Right cardiac atrium (tissue), 5 donors: ENCODE results near the gene NDST1. TPM values are rescaled to one million over a fixed set of nuclear protein-coding genes. Genes with fewer than 3 reads are reported as not detected.
"Not testable (repeated sequence)": the region's sequence is repeated elsewhere in the genome, so short reads cannot be mapped to it uniquely, and the experiment has no call there.

Source experiments
- ATAC-seq, 2 donors: fragments of 200-7000 bp; cut with Tn5 transposase; one replicate each; pipeline versions ENCODE4 v1.8.0 to v1.9.1; 2020; ENCODE audit warnings: moderate library complexity in 2 of 2, mild to moderate bottlenecking in 1 of 2
- DNase-seq, 3 donors: peaks; one replicate each; pipeline ENCODE4 v3.0.0-alpha.2; 2020
- H3K27ac ChIP-seq: one replicate; pipeline ENCODE4 v1.5.1; 2013; ENCODE audit warnings: mild to moderate bottlenecking, low read length, control low read depth, moderate library complexity
- H3K27me3 ChIP-seq: one replicate; pipeline ENCODE4 v1.6.1; 2013; ENCODE audit not compliant: control insufficient read depth, insufficient read depth
- H3K4me1 ChIP-seq: one replicate; pipeline ENCODE4 v1.6.1; 2013; ENCODE audit warnings: low read length; ENCODE audit not compliant: control insufficient read depth, insufficient read depth
- H3K4me3 ChIP-seq: one replicate; pipeline ENCODE4 v1.5.1; 2013; ENCODE audit warnings: low read length, control low read depth
- H3K9me3 ChIP-seq: one replicate; pipeline ENCODE4 v1.6.1; 2013; ENCODE audit warnings: low read length; ENCODE audit not compliant: control insufficient read depth
- WGBS: extraction: QIAGEN DNeasy Blood & Tissue Kit; methylation state at CpG from one replicate; pipeline ENCODE4 v1.1.7; 2013; 5-methylcytosine and 5-hydroxymethylcytosine counted together
- intact Hi-C, 4 donors: fragments of 100-400 bp; cut with DNase I; formaldehyde crosslinking; loops; one replicate each; pipeline versions ENCODE4 v1.11.0 to v1.14.0; 2022 to 2023
- polyA plus RNA-seq: library from polyadenylated mRNA; stranded (reverse); fragments of 200-250 nt; gene quantifications from one replicate; pipeline ENCODE4 v1.2.3, GENCODE V29; 2013
- total RNA-seq, 4 donors: library from RNA; stranded (reverse); fragmentation: NEBNext Ultra II Directional; extraction: Animal tissue kit (Norgen Biotek cat#: 25700); gene quantifications; one replicate each; pipeline ENCODE4 v1.2.1, GENCODE V29; 2021
- donor health status: healthy with polysubstance abuse.
- donor health status: DM: no; HTN: yes; CAD: no.
- donor health status: DM: no; HTN: no; CAD: no.
- donor health status: DM: no; HTN: yes; CAD: no; lungs with severe emphysema.
- donor health status: DM: yes; HTN: yes; CAD: no.

NDST1 gene
- total and polyA plus RNA-seq, 5 donors: 45.9 to 67.8 (median 54.9) TPM

GRCh38 chr5:150518712-150519559, 11.0 kb downstream of the NDST1 start:
- intact Hi-C loops, H3K4me3 ChIP-seq, H3K9me3 ChIP-seq, H3K27me3 ChIP-seq, ATAC-seq, DNase-seq, H3K27ac ChIP-seq: not testable (repeated sequence)
- 79% methylated on average over 14 of the region's 14 CpGs for WGBS
- peaks cover 46% of the 10 kb centered on the region for H3K4me1 ChIP-seq

- DNase-seq: no peak
- Histone ChIP-seq H3K4me1 (peaks cover 46% of the 10 kb centered on the region), H3K9me3 (no peaks in the 10 kb centered on the region), H3K27ac (peak overlapping the region; percentile 1), H3K4me3 (no peak overlapping the region), H3K27me3 (no peaks in the 10 kb centered on the region)
- ATAC-seq: no peak
- 69% methylated on average over 10 of the region's 10 CpGs for WGBS
- intact Hi-C loops: no loop called here
Measured at GRCh38 chr5:150519560-150519945, 11.6 kb downstream of the NDST1 start.

- H3K4me3 ChIP-seq: no peak overlapping the region
- intact Hi-C loops: loop anchor here (5.0 kb wide), 2 partner anchors 33 to 58 kb away; no protein-coding TSS in a partner anchor
- H3K27ac ChIP-seq: peak overlapping the region; percentile 1
- no peaks in the 10 kb centered on the region for H3K27me3 ChIP-seq
- H3K9me3 ChIP-seq: no peaks in the 10 kb centered on the region
- no peak for DNase-seq
- ATAC-seq: no peak
- H3K4me1 ChIP-seq: peaks cover 44% of the 10 kb centered on the region
- 88% methylated on average over 4 of the region's 4 CpGs for WGBS
Measured at GRCh38 chr5:150519978-150520377, 12.0 kb downstream of the NDST1 start.

- 73% methylated on average over 38 of the region's 38 CpGs for WGBS
- intact Hi-C loops: loop anchor here (5.0 kb wide), 2 partner anchors 34 to 59 kb away; no protein-coding TSS in a partner anchor
- peaks cover 40% of the 10 kb centered on the region for H3K4me1 ChIP-seq
- H3K27me3 ChIP-seq: no peaks in the 10 kb centered on the region
- no peak overlapping the region for H3K27ac ChIP-seq
- no peak overlapping the region for H3K4me3 ChIP-seq
- H3K9me3 ChIP-seq: no peaks in the 10 kb centered on the region
- DNase-seq (no peak), ATAC-seq (no peak)
Measured at GRCh38 chr5:150520747-150521521, 13.0 kb downstream of the NDST1 start.

GRCh38 chr5:150521522-150521817, 13.5 kb downstream of the NDST1 start:
- H3K9me3 ChIP-seq: no peaks in the 10 kb centered on the region
- no peak for DNase-seq

GRCh38 chr5:150521939-150522503, 14.1 kb downstream of the NDST1 start:
- 85% methylated on average over 11 of the region's 11 CpGs for WGBS
- H3K27me3 ChIP-seq: no peaks in the 10 kb centered on the region
- H3K27ac ChIP-seq: peak overlapping the region; percentile 83
- DNase-seq (no peak), ATAC-seq (no peak)
- H3K4me3 ChIP-seq: no peak overlapping the region
- no peaks in the 10 kb centered on the region for H3K9me3 ChIP-seq
- peaks cover 35% of the 10 kb centered on the region for H3K4me1 ChIP-seq
- intact Hi-C loops: loop anchor here (5.0 kb wide), 2 partner anchors 35 to 60 kb away; no protein-coding TSS in a partner anchor

More at GRCh38 chr5:150521522-150521817, 13.5 kb downstream of the NDST1 start:
- H3K4me1 ChIP-seq: peaks cover 35% of the 10 kb centered on the region
- no peak overlapping the region for H3K4me3 ChIP-seq
- intact Hi-C loops: loop anchor here (5.0 kb wide), 2 partner anchors 34 to 59 kb away; no protein-coding TSS in a partner anchor
- H3K27me3 ChIP-seq: no peaks in the 10 kb centered on the region
- H3K27ac ChIP-seq: no peak overlapping the region
- no peak for ATAC-seq
- 92% methylated on average over 14 of the region's 14 CpGs for WGBS

- H3K4me3 ChIP-seq: no peak overlapping the region
- 43% methylated on average over 14 of the region's 14 CpGs for WGBS
- DNase-seq (peak; percentile 62 to 83 (median 83)), ATAC-seq (peak; percentile 80 to 85)
- peak overlapping the region; percentile 83 for H3K27ac ChIP-seq
- no peaks in the 10 kb centered on the region for H3K9me3 ChIP-seq
- peaks cover 33% of the 10 kb centered on the region for H3K4me1 ChIP-seq
- intact Hi-C loops: loop anchor here (5.0 kb wide), 2 partner anchors 35 to 60 kb away; no protein-coding TSS in a partner anchor
- H3K27me3 ChIP-seq: no peaks in the 10 kb centered on the region
Measured at GRCh38 chr5:150522504-150523414, 14.8 kb downstream of the NDST1 start.

GRCh38 chr5:150523472-150524350, 15.8 kb downstream of the NDST1 start:
- intact Hi-C loops: loop anchor here (2.0 to 5.0 kb wide), 3 partner anchors 36 to 65 kb away; no protein-coding TSS in a partner anchor
- DNase-seq (no peak), ATAC-seq (peak; percentile 53 to 59)
- WGBS: 68% methylated on average over 12 of the region's 12 CpGs
- Histone ChIP-seq H3K9me3 (no peaks in the 10 kb centered on the region), H3K27me3 (no peaks in the 10 kb centered on the region), H3K4me1 (peaks cover 31% of the 10 kb centered on the region), H3K27ac (peak overlapping the region; percentile 83), H3K4me3 (no peak overlapping the region)

GRCh38 chr5:150525163-150525562, 17.2 kb downstream of the NDST1 start:
- DNase-seq (peak in 1 of 3 donors; percentile 59), ATAC-seq (no peak)
- no peaks in the 10 kb centered on the region for H3K9me3 ChIP-seq
- no peak overlapping the region for H3K4me3 ChIP-seq
- H3K4me1 ChIP-seq: peaks cover 33% of the 10 kb centered on the region
- 62% methylated on average over 8 of the region's 8 CpGs for WGBS
- intact Hi-C loops: loop anchor here in 3 of 4 donors (2.0 to 5.0 kb wide), 2 partner anchors 66 to 68 kb away; no protein-coding TSS in a partner anchor
- H3K27me3 ChIP-seq: no peaks in the 10 kb centered on the region
- peak overlapping the region; percentile 14 for H3K27ac ChIP-seq
